GM13977 (cell line): ENCODE measurements around the gene SH3BGRL2.
A peak's percentile ranks its signal among the peaks of the same experiment; 100 is the strongest.

Source experiments
- DNase-seq: peaks from one replicate; pipeline ENCODE4 v3.0.0; 2012; ENCODE audit warnings: low spot score
- in situ Hi-C: fragments of 300-500 bp; cut with MboI; formaldehyde crosslinking; loops from one replicate; pipeline ENCODE4 v1.12.0; 2022; ENCODE audit warnings: low sequenced_read_pairs, low pct_unique_long_range_greater_than_20kb, mixed read lengths, inconsistent platforms; ENCODE audit not compliant: unreplicated experiment
- TF ChIP-seq, protein P1 (sequence below): IDR thresholded peaks from 2 replicates; pipeline ENCODE4 v1.5.1; 2012; ENCODE audit warnings: mild to moderate bottlenecking, control low read depth; ENCODE audit not compliant: insufficient read depth; ENCODE audit errors: extremely low read depth, missing control alignments

SH3BGRL2 gene

DNA sequence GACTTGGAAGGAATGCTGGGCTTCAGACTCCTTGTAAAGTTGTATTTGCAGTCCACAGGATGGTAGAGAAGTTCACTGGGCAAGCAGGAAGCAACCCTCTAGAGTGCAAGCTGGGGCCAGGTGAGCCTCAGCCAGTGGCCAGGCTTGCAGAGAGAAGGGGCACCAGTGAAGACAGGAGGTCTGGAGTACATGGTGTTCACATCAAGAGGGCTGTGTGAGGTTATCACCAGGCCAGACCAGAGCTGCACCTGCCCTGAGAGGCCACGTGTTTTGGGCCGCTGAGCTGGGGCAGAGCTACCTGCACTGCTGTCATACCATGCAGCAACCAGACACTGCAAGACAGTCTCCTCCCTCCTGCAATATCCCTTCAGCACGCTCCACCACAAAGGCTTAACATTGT is 79.0 kb downstream of the SH3BGRL2 start:
- no peak for DNase-seq
- in situ Hi-C loops: loop anchor here (25.0 kb wide), 1 partner anchor 598 kb away; no protein-coding TSS in a partner anchor
- TF ChIP-seq, protein P1, sequence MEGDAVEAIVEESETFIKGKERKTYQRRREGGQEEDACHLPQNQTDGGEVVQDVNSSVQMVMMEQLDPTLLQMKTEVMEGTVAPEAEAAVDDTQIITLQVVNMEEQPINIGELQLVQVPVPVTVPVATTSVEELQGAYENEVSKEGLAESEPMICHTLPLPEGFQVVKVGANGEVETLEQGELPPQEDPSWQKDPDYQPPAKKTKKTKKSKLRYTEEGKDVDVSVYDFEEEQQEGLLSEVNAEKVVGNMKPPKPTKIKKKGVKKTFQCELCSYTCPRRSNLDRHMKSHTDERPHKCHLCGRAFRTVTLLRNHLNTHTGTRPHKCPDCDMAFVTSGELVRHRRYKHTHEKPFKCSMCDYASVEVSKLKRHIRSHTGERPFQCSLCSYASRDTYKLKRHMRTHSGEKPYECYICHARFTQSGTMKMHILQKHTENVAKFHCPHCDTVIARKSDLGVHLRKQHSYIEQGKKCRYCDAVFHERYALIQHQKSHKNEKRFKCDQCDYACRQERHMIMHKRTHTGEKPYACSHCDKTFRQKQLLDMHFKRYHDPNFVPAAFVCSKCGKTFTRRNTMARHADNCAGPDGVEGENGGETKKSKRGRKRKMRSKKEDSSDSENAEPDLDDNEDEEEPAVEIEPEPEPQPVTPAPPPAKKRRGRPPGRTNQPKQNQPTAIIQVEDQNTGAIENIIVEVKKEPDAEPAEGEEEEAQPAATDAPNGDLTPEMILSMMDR: no peak

DNA sequence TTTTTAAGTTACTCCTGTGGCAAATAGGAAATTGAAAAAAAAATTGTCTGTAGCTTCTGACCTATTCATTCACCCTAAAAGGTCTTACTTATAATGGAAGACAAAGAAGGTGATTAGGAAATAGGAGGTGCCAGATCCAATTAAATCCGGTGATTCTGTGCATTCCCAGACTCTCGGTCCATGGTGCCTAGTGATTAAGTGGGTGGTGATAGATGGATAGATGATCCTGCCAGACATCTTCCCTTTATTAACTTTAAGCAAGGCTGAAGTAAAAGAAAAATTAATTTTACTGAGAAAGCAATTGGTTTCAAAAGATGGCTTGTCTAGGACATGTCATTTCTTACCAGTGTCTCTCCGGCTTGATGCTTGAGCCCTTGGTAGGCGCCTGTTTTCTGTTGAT is 80.0 kb downstream of the SH3BGRL2 start:
- no peak for DNase-seq
- in situ Hi-C loops: loop anchor here (25.0 kb wide), 1 partner anchor 599 kb away; no protein-coding TSS in a partner anchor
- TF ChIP-seq, protein P1: no peak

DNA sequence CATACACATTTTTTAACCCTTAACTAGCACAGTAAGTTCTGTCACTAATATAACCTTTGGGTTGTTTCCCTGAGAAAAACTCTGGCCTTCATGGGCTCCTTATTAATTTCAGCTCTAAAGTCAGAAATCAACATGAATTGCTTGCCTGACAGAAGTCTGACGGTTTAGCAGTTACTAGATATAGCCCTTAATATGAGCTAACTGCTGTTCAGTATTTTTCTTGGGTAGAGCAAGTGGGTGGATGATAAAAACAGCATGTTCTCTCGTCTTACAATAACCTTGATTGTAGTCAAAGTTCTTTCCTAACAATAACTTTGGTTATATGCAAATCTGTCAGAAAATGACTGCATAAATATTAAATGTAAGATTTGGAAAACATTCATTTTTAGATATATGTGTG is 81.0 kb downstream of the SH3BGRL2 start:
- TF ChIP-seq, protein P1: no peak
- in situ Hi-C loops: loop anchor here (25.0 kb wide), 1 partner anchor 600 kb away; no protein-coding TSS in a partner anchor
- no peak for DNase-seq

DNA sequence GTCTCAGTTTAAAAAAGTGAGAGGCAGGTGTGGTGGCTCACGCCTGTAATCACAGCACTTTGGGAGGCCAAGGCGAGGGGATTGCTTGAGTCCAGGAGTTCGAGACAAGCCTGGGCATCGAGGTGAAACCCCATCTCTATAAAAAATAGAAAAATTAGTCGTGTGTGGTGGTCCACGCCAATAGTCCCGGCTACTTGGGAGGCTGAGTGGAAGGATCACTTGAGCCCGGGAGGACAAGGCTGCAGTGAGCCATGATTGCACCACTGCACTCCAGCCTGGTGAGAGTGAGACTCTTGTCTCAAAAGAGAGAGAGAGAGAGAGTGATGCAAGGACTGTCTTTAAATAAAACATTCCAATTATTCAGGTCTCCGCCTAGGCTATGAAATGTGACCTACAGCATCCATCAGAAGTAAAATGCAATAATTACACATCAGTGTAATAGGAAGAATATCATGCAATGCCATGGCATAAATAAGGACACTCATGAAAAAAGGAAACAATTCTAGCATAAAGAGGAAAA is 81.5 kb downstream of the SH3BGRL2 start:
- TF ChIP-seq, protein P1: no peak
- in situ Hi-C loops: loop anchor here (25.0 kb wide), 1 partner anchor 600 kb away; no protein-coding TSS in a partner anchor
- DNase-seq: no peak

DNA sequence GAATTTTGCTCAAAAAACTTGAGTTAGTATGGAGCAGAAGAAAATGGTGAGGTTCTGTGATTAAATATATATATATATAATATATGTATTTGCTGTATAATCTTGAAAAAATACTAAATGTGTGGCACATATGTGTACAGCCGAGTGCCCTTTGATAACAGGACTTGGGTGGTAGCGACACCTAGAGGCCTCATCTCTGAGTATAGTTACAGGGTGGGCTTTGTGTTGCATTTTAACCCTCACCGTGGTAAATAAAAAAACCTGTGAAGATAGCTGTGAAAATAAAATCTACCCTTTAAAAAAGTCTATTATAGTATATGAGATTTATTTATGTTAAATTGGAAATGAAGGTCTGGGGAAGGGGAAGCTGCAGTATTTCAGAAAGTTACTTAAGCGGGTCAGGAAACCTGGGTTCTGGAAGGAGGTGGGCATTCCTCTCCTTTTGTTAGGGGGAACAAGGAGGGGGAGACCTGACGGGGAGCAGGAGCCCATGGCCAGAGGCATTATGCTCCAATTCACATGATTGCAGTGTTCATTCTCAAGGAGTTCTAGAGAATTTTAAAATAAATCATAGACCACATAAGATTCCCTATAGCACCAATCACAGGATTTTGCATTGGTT is 82.7 kb downstream of the SH3BGRL2 start:
- in situ Hi-C loops: loop anchor here (25.0 kb wide), 1 partner anchor 602 kb away; no protein-coding TSS in a partner anchor
- peak; percentile 17 for DNase-seq
- TF ChIP-seq, protein P1: peak; percentile 73

DNA sequence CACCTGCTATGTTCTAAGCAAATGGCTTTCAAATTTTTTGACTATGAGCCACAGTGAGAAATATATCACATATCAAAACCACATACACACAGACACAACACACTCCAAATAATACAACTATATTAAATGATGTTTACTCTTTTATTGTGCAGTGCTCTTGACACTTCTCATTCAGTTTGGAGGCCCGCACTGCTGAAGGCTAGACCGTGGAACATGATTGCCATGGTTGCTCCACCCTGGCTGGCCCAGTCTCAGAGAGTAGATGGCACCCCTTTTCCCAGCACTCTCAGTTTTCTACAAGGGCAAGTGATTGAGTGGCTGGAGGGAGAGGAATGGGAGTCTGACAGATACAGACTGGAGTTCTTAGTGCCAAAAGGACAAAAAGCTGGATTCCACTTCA is 86.9 kb downstream of the SH3BGRL2 start:
- in situ Hi-C loops: loop anchor here (25.0 kb wide), 1 partner anchor 606 kb away; no protein-coding TSS in a partner anchor
- DNase-seq: no peak
- TF ChIP-seq, protein P1: no peak
